Activated CD4-positive, alpha-beta T cell treated with anti-CD3 and anti-CD28 coated beads, Interleukin-2, amount 10 ng/mL, durations not matched to agents 24 days and 14 days (primary cell): Measurements from ENCODE around the gene SRF. TPM values are rescaled to one million over a fixed set of nuclear protein-coding genes. Genes with fewer than 3 reads are reported as not detected.

Experiments
- DNase-seq: peaks from one replicate; pipeline ENCODE4 v3.0.0; 2022
- H3K27ac Mint-ChIP-seq: one replicate; pipeline ENCODE4 v1.8.0; 2022; ENCODE audit warnings: mild to moderate bottlenecking, mixed read lengths
- H3K27me3 Mint-ChIP-seq: one replicate; pipeline ENCODE4 v1.8.0; 2022; ENCODE audit warnings: mixed read lengths
- H3K36me3 Mint-ChIP-seq: one replicate; pipeline ENCODE4 v1.8.0; 2022; ENCODE audit warnings: low read depth, mild to moderate bottlenecking, mixed read lengths
- H3K4me1 Mint-ChIP-seq: one replicate; pipeline ENCODE4 v1.8.0; 2021; ENCODE audit warnings: mixed read lengths
- H3K4me3 Mint-ChIP-seq: one replicate; pipeline ENCODE4 v1.8.0; 2022; ENCODE audit warnings: mild to moderate bottlenecking, moderate library complexity, mixed read lengths
- H3K9me3 Mint-ChIP-seq: one replicate; pipeline ENCODE4 v1.8.0; 2021; ENCODE audit warnings: mixed read lengths
- intact Hi-C: fragments of 100-400 bp; cut with micrococcal nuclease; formaldehyde crosslinking; loops from one replicate; pipeline ENCODE4 v1.15.1; 2023
- total RNA-seq: library from RNA; stranded (reverse); gene quantifications from 2 replicates; pipeline ENCODE4 v1.2.3, GENCODE V29; 2022

SRF gene
- total RNA-seq, 1 donor from 2014 or later = 54.3 TPM

- no peaks in the 10 kb centered on the region for H3K36me3 Mint-ChIP-seq
- H3K27me3 Mint-ChIP-seq = peaks cover 4% of the 10 kb centered on the region
- DNase-seq = no peak
- H3K27ac Mint-ChIP-seq = no peak overlapping the region
- intact Hi-C loops = no loop called here
- peaks cover 7% of the 10 kb centered on the region for H3K4me1 Mint-ChIP-seq
- H3K9me3 Mint-ChIP-seq = no peaks in the 10 kb centered on the region
- H3K4me3 Mint-ChIP-seq = no peak overlapping the region
These were observed 29.4 kb upstream of the SRF start for GRCh38 chr6:43141644-43142043.

GRCh38 chr6:43142101-43142500 is 29.0 kb upstream of the SRF start:
- Mint-ChIP-seq H3K4me3 (no peak overlapping the region), H3K36me3 (no peaks in the 10 kb centered on the region), H3K27me3 (peaks cover 4% of the 10 kb centered on the region), H3K4me1 (peaks cover 7% of the 10 kb centered on the region), H3K9me3 (no peaks in the 10 kb centered on the region), H3K27ac (no peak overlapping the region)
- intact Hi-C loops = no loop called here
- no peak for DNase-seq

- Mint-ChIP-seq H3K4me3 (peak overlapping the region; percentile 24), H3K27me3 (peaks cover 4% of the 10 kb centered on the region)
- intact Hi-C loops = loop anchor here (1.0 kb wide), 3 partner anchors 73 to 242 kb away; no protein-coding TSS in a partner anchor
These were observed 27.6 kb upstream of the SRF start for GRCh38 chr6:43143235-43144128.

GRCh38 chr6:43144879-43145278 is 26.2 kb upstream of the SRF start:
- H3K9me3 Mint-ChIP-seq = no peaks in the 10 kb centered on the region
- no peak for DNase-seq
- no peaks in the 10 kb centered on the region for H3K36me3 Mint-ChIP-seq
- peaks cover 4% of the 10 kb centered on the region for H3K27me3 Mint-ChIP-seq
- H3K4me3 Mint-ChIP-seq = no peak overlapping the region
- intact Hi-C loops = no loop called here
- peaks cover 11% of the 10 kb centered on the region for H3K4me1 Mint-ChIP-seq
- peak overlapping the region; percentile 20 for H3K27ac Mint-ChIP-seq

More at GRCh38 chr6:43143235-43144128, 27.6 kb upstream of the SRF start:
- peak; percentile 94 for DNase-seq
- Mint-ChIP-seq H3K27ac (peak overlapping the region; percentile 78), H3K4me1 (peaks cover 11% of the 10 kb centered on the region), H3K9me3 (no peaks in the 10 kb centered on the region), H3K36me3 (no peaks in the 10 kb centered on the region)

- peaks cover 10% of the 10 kb centered on the region for H3K4me1 Mint-ChIP-seq
- intact Hi-C loops = no loop called here
These were observed 24.8 kb upstream of the SRF start for GRCh38 chr6:43146261-43146660.

GRCh38 chr6:43146709-43147688 is 24.1 kb upstream of the SRF start:
- intact Hi-C loops = no loop called here
- Mint-ChIP-seq H3K36me3 (no peaks in the 10 kb centered on the region), H3K9me3 (no peaks in the 10 kb centered on the region), H3K27ac (no peak overlapping the region), H3K4me1 (peaks cover 9% of the 10 kb centered on the region), H3K4me3 (no peak overlapping the region), H3K27me3 (peaks cover 4% of the 10 kb centered on the region)
- no peak for DNase-seq

More at GRCh38 chr6:43146261-43146660, 24.8 kb upstream of the SRF start:
- Mint-ChIP-seq H3K9me3 (no peaks in the 10 kb centered on the region), H3K4me3 (no peak overlapping the region), H3K27ac (no peak overlapping the region), H3K36me3 (no peaks in the 10 kb centered on the region), H3K27me3 (peaks cover 4% of the 10 kb centered on the region)
- no peak for DNase-seq

GRCh38 chr6:43147691-43148477 is 23.2 kb upstream of the SRF start:
- Mint-ChIP-seq H3K27ac (no peak overlapping the region), H3K9me3 (no peaks in the 10 kb centered on the region), H3K4me1 (peaks cover 9% of the 10 kb centered on the region), H3K36me3 (no peaks in the 10 kb centered on the region), H3K27me3 (peaks cover 4% of the 10 kb centered on the region), H3K4me3 (no peak overlapping the region)
- intact Hi-C loops = no loop called here
- no peak for DNase-seq

- Mint-ChIP-seq H3K4me3 (no peak overlapping the region), H3K36me3 (no peaks in the 10 kb centered on the region), H3K27ac (no peak overlapping the region), H3K4me1 (peaks cover 4% of the 10 kb centered on the region), H3K9me3 (no peaks in the 10 kb centered on the region), H3K27me3 (peaks cover 4% of the 10 kb centered on the region)
- no peak for DNase-seq
- intact Hi-C loops = no loop called here
These were observed 21.8 kb upstream of the SRF start for GRCh38 chr6:43149265-43149664.

- Mint-ChIP-seq H3K4me1 (peaks cover 4% of the 10 kb centered on the region), H3K27me3 (peaks cover 4% of the 10 kb centered on the region), H3K27ac (no peak overlapping the region), H3K9me3 (no peaks in the 10 kb centered on the region), H3K4me3 (no peak overlapping the region), H3K36me3 (no peaks in the 10 kb centered on the region)
- no peak for DNase-seq
- intact Hi-C loops = no loop called here
These were observed 20.9 kb upstream of the SRF start for GRCh38 chr6:43150051-43150751.

GRCh38 chr6:43159599-43159998 is 11.5 kb upstream of the SRF start:
- H3K9me3 Mint-ChIP-seq = no peaks in the 10 kb centered on the region
- peaks cover 3% of the 10 kb centered on the region for H3K27me3 Mint-ChIP-seq
- no peaks in the 10 kb centered on the region for H3K36me3 Mint-ChIP-seq
- intact Hi-C loops = no loop called here
- H3K4me3 Mint-ChIP-seq = no peak overlapping the region
- DNase-seq = no peak
- H3K4me1 Mint-ChIP-seq = no peaks in the 10 kb centered on the region
- H3K27ac Mint-ChIP-seq = no peak overlapping the region

- intact Hi-C loops = no loop called here
- Mint-ChIP-seq H3K27me3 (peaks cover 6% of the 10 kb centered on the region), H3K9me3 (no peaks in the 10 kb centered on the region), H3K4me3 (no peak overlapping the region), H3K36me3 (no peaks in the 10 kb centered on the region), H3K4me1 (no peaks in the 10 kb centered on the region), H3K27ac (no peak overlapping the region)
- no peak for DNase-seq
These were observed 7.2 kb upstream of the SRF start for GRCh38 chr6:43163899-43164298.

- H3K4me3 Mint-ChIP-seq = peak overlapping the region; percentile 90
- H3K36me3 Mint-ChIP-seq = peaks cover 27% of the 10 kb centered on the region
- peak overlapping the region; percentile 91 for H3K27ac Mint-ChIP-seq
- H3K27me3 Mint-ChIP-seq = peaks cover 2% of the 10 kb centered on the region
- intact Hi-C loops = loop anchor here (2.0 to 5.0 kb wide), 9 partner anchors 54 to 718 kb away; partner anchors contain the start of genes ABCC10, GTPBP2, POLH and POLR1C
- H3K9me3 Mint-ChIP-seq = no peaks in the 10 kb centered on the region
- DNase-seq = no peak
- peaks cover 32% of the 10 kb centered on the region for H3K4me1 Mint-ChIP-seq
These were observed 595 bp upstream of the SRF start for GRCh38 chr6:43170417-43170930.
